IPS-NIHi7 (cell line): ENCODE measurements around the gene TMOD2.
"Not testable (repeated sequence)": the region's sequence is repeated elsewhere in the genome, so short reads cannot be mapped to it uniquely, and the experiment has no call there.

ENCODE experiments used
- DNase-seq: peaks from one replicate; pipeline ENCODE4 v3.0.0; 2012; ENCODE audit warnings: mixed read lengths; ENCODE audit errors: extremely low spot score

TMOD2 gene

GRCh38 chr15:51771773-51772172 is 20.4 kb downstream of the TMOD2 start:
- no peak for DNase-seq

- no peak for DNase-seq
Observed at GRCh38 chr15:51774916-51775315, 23.5 kb downstream of the TMOD2 start.

GRCh38 chr15:51775967-51776816 is 24.8 kb downstream of the TMOD2 start:
- peak; percentile 82 for DNase-seq

GRCh38 chr15:51776952-51777569 is 25.7 kb downstream of the TMOD2 start:
- DNase-seq: peak; percentile 78

- no peak for DNase-seq
Observed at GRCh38 chr15:51780636-51781035, 29.2 kb downstream of the TMOD2 start.

- DNase-seq: no peak
Observed at GRCh38 chr15:51781506-51781905, 30.1 kb downstream of the TMOD2 start.

- peak; percentile 65 for DNase-seq
Observed at GRCh38 chr15:51782357-51782896, 31.0 kb downstream of the TMOD2 start.

- DNase-seq: no peak
Observed at GRCh38 chr15:51783967-51784366, 32.6 kb downstream of the TMOD2 start.

- DNase-seq: not testable (repeated sequence)
Observed at GRCh38 chr15:51787130-51787529, 35.7 kb downstream of the TMOD2 start.

GRCh38 chr15:51792474-51792873 is 41.1 kb downstream of the TMOD2 start:
- DNase-seq: not testable (repeated sequence)

- no peak for DNase-seq
Observed at GRCh38 chr15:51793521-51794305, 42.3 kb downstream of the TMOD2 start.

- DNase-seq: no peak
Observed at GRCh38 chr15:51796847-51797401, 45.5 kb downstream of the TMOD2 start.

GRCh38 chr15:51798281-51798680 is 46.9 kb downstream of the TMOD2 start:
- DNase-seq: no peak

- no peak for DNase-seq
Observed at GRCh38 chr15:51799282-51800252, 48.2 kb downstream of the TMOD2 start.

- DNase-seq: peak; percentile 62
Observed at GRCh38 chr15:51801391-51801835, 50.0 kb downstream of the TMOD2 start.

- no peak for DNase-seq
Observed at GRCh38 chr15:51802593-51802992, 51.2 kb downstream of the TMOD2 start.

GRCh38 chr15:51803965-51804364 is 52.6 kb downstream of the TMOD2 start:
- DNase-seq: no peak

- no peak for DNase-seq
Observed at GRCh38 chr15:51806123-51806522, 54.7 kb downstream of the TMOD2 start.

- no peak for DNase-seq
Observed at GRCh38 chr15:51809457-51809856, 58.1 kb downstream of the TMOD2 start.

- no peak for DNase-seq
Observed at GRCh38 chr15:51812598-51812997, 61.2 kb downstream of the TMOD2 start.

- DNase-seq: no peak
Observed at GRCh38 chr15:51814606-51815005, 63.2 kb downstream of the TMOD2 start.
